Heart right ventricle (tissue), 16 donors: ENCODE data around the gene STAMBPL1. TPM values are rescaled to one million over a fixed set of nuclear protein-coding genes. Genes with fewer than 3 reads are reported as not detected.

Experiments
- ATAC-seq, 8 donors: fragments of 200-7000 bp; cut with Tn5 transposase; one replicate each; pipeline ENCODE4 v1.9.1; 2020; ENCODE audit warnings: mild to moderate bottlenecking in 8 of 8, moderate library complexity in 8 of 8, moderate number of reproducible peaks in 1 of 8
- DNase-seq, 2 donors: peaks; one replicate each; pipeline ENCODE4 v3.0.0-alpha.2; 2020
- H3K27ac ChIP-seq, 10 donors: fragments of 200-600 bp; sonication (generic) in 2 of 10; one replicate each; pipeline versions ENCODE4 v1.5.0 to v1.8.0; 2020 to 2022; ENCODE audit warnings: mild to moderate bottlenecking in 3 of 10
- H3K27me3 ChIP-seq, 7 donors: fragments of 200-600 bp; one replicate each; pipeline ENCODE4 v1.8.0; 2021 to 2022; ENCODE audit warnings: mild to moderate bottlenecking in 2 of 7
- H3K36me3 ChIP-seq, 9 donors: fragments of 200-600 bp; sonication (generic) in 1 of 9; one replicate each; pipeline versions ENCODE4 v1.5.0 to v1.8.0; 2020 to 2022; ENCODE audit warnings: mild to moderate bottlenecking in 2 of 9
- H3K4me1 ChIP-seq, 9 donors: fragments of 200-600 bp; sonication (generic) in 1 of 9; one replicate each; pipeline versions ENCODE4 v1.5.0 to v1.8.0; 2020 to 2022; ENCODE audit warnings: mild to moderate bottlenecking in 4 of 9
- H3K4me3 ChIP-seq, 10 donors: fragments of 200-600 bp; sonication (generic) in 2 of 10; one replicate each; pipeline versions ENCODE4 v1.5.0 to v1.8.0; 2020 to 2022; ENCODE audit warnings: mild to moderate bottlenecking in 7 of 10, moderate library complexity in 2 of 10
- H3K9me3 ChIP-seq, 11 donors: fragments of 200-600 bp in 10 of 11; sonication (generic) in 2 of 11; one replicate each; pipeline versions ENCODE4 v1.5.0 to v1.8.0; 2013 to 2022; ENCODE audit warnings: mild to moderate bottlenecking in 2 of 11, control low read depth in 1 of 11, moderate library complexity in 1 of 11
- CTCF ChIP-seq, 9 donors: fragments of 200-600 bp; sonication (generic) in 2 of 9; IDR thresholded peaks; one replicate each; pipeline versions ENCODE4 v1.5.0 to v1.8.0; 2021 to 2022; ENCODE audit warnings: antibody characterized with exemption in 9 of 9, mild to moderate bottlenecking in 5 of 9, moderate library complexity in 1 of 9
- WGBS, 2 donors: extraction: QIAGEN DNeasy Blood & Tissue Kit; methylation state at CpG; one replicate each; pipeline ENCODE4 v1.1.7; 2013; ENCODE audit warnings: inconsistent platforms in 1 of 2; 5-methylcytosine and 5-hydroxymethylcytosine counted together
- intact Hi-C, 10 donors: fragments of 100-400 bp; cut with DNase I; formaldehyde crosslinking; loops; one replicate each; pipeline versions ENCODE4 v1.11.1 to v1.14.2; 2022
- polyA plus RNA-seq, 2 donors: library from polyadenylated mRNA; stranded (reverse); fragments of 200-250 nt; gene quantifications; one replicate each; pipeline ENCODE4 v1.2.3, GENCODE V29; 2013
- total RNA-seq, 10 donors: library from RNA; stranded (reverse); fragmentation: NEBNext Ultra II Directional in 3 of 10; extraction: Animal tissue kit (Norgen Biotek cat#: 25700) in 3 of 10; gene quantifications; one replicate each; pipeline versions ENCODE4 v1.2.1 to v1.2.4, GENCODE V29; 2021 to 2023
- donor health status: Arrhythmogenic right ventricular cardiomyopathy.
- donor health status: ischemic (EF 13 %, LVEDD 7.1; RV severe dilation, severe dysfunction).
- donor health status: healthy with polysubstance abuse.
- donor health status: DM: no; HTN: yes; CAD: no.
- donor health status: DM: no; HTN: no; CAD: no.
- donor health status: ischemic (EF 25% LVEDD 6.9; RV normal size, moderate dysfunction).
- donor health status: ischemic (EF 25% LVEDD 5.7; RV mildly dilated, moderate dysfunction).
- donor health status: healthy.
- donor health status: DM: yes; HTN: yes; CAD: no.
- donor health status: Ischemic cardiomyopathy.
- donor health status: ischemic (EF 35%, LVEDD 5.7; RV mildly dilated, moderate dysfunction).
- donor health status: nonischemic (EF 11% LVEDD 7.7; RV severe dilation, severe dysfunction).
- donor health status: DM: yes; HTN: yes; CAD: no.
- donor health status: PGD.
- donor health status: ischemic (EF 29% LVEDD 5.4; RV normal size, mild dysfunction).
- donor health status: nonischemic (EF 23%, LVEDD 6.1; RV moderate dilation, normal function).

Gene STAMBPL1
- total and polyA plus RNA-seq, 12 donors: 0.94 to 3.3 (median 2.7) TPM

DNA sequence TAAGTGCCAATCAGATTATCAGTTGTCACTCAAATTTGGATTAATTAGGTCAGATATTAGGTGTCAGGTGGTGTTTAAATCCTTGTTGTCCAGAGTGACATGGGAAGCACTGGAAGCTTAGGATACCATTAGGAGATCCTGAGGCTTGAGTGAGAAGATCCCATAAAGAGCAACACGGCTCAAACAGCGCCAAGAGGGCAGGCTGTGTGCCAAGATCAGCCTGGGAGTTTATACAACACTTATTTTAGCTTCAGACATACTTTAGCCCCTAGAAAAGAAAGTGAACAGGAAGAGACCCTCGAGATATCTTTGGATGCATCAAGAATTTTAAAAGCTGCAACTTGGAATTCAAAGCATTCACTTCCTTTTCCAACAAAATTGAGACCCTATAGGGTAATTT, 86.8 kb downstream of the STAMBPL1 start:
- Histone ChIP-seq H3K9me3 (no peaks in the 10 kb centered on the region), H3K36me3 (no peaks in the 10 kb centered on the region), H3K27ac (peak overlapping the region in 1 of 10 donors; percentile 4), H3K4me1 (peaks cover 0 to 47% (median 16%) of the 10 kb centered on the region in 9 donors), H3K4me3 (no peak overlapping the region), H3K27me3 (no peaks in the 10 kb centered on the region)
- peak in 2 of 8 donors; percentile 56 to 63 for ATAC-seq
- 31 to 38% methylated on average over 3 of the region's 3 CpGs for WGBS, 2 donors
- intact Hi-C loops: no loop called here
- DNase-seq: peak; percentile 40 to 56
- no peak for TF ChIP-seq CTCF (IDR thresholded peaks at IDR 0.05)

DNA sequence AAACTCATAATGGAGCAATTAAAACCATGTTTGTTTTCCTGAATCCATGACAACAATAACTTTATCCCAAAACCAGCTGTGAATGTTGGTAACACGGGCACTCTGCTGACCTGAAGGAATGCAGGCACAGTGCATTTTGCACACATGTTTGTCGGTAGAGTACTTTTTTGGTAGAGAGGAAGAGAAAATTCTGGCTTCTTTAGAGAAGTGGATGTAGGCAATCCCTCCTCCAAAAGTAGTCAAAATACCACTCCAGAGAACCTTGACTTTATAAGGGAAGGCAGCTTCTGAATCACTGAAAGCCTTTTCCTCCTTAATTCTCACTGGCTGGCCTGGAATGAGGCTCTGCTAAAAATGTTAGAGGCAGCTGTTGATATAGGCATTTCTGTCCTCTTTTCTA, 88.3 kb downstream of the STAMBPL1 start:
- H3K27ac ChIP-seq: peak overlapping the region in 2 of 10 donors; percentile 5 to 29
- peak in 1 of 8 donors; percentile 38 for ATAC-seq
- no peaks in the 10 kb centered on the region for H3K27me3 ChIP-seq
- peaks cover 0 to 39% (median 16%) of the 10 kb centered on the region in 9 donors for H3K4me1 ChIP-seq
- H3K4me3 ChIP-seq: no peak overlapping the region
- no peaks in the 10 kb centered on the region for H3K9me3 ChIP-seq
- DNase-seq: no peak
- no peaks in the 10 kb centered on the region for H3K36me3 ChIP-seq
- WGBS, 2 donors: 48 to 54% methylated on average over 2 of the region's 2 CpGs
- intact Hi-C loops: no loop called here
- TF ChIP-seq CTCF (IDR thresholded peaks at IDR 0.05): no peak

GRCh38 chr10:88971221-88972061, 91.4 kb downstream of the STAMBPL1 start:
- H3K27ac ChIP-seq: peak overlapping the region in 5 of 10 donors; percentile 2 to 46 (median 12)
- no peak overlapping the region for H3K4me3 ChIP-seq
- peaks cover 0 to 51% (median 25%) of the 10 kb centered on the region in 9 donors for H3K4me1 ChIP-seq
- intact Hi-C loops: no loop called here
- no peaks in the 10 kb centered on the region for H3K36me3 ChIP-seq
- WGBS, 2 donors: 62 to 77% methylated on average over 5 of the region's 5 CpGs
- H3K9me3 ChIP-seq: no peaks in the 10 kb centered on the region
- ATAC-seq (peak in 3 of 8 donors; percentile 24 to 35 (median 32)), DNase-seq (no peak)
- no peaks in the 10 kb centered on the region for H3K27me3 ChIP-seq
- TF ChIP-seq CTCF (IDR thresholded peaks at IDR 0.05): no peak

Other genes starting within 250 kb of the STAMBPL1 start
- gene LIPF, start 215.8 kb upstream of the STAMBPL1 start, total RNA-seq: not detected
- gene LIPF, start 215.8 kb upstream of the STAMBPL1 start, polyA plus RNA-seq: under 1 TPM; 0.65 to 0.95 TPM
- not detected for gene LIPK, start 174.0 kb upstream of the STAMBPL1 start, total RNA-seq
- gene LIPK, start 174.0 kb upstream of the STAMBPL1 start, polyA plus RNA-seq: not detected
- gene LIPN, start 120.2 kb upstream of the STAMBPL1 start, total RNA-seq: under 1 TPM in 2 of 10 donors, not detected in 8; 0.46 to 0.53 TPM
- gene LIPN, start 120.2 kb upstream of the STAMBPL1 start, polyA plus RNA-seq: under 1 TPM in 1 of 2 donors, not detected in 1; 0.06 TPM
- not detected for gene LIPM, start 77.5 kb upstream of the STAMBPL1 start, total RNA-seq
- not detected for gene LIPM, start 77.5 kb upstream of the STAMBPL1 start, polyA plus RNA-seq
- gene ANKRD22, start 28.4 kb upstream of the STAMBPL1 start, total RNA-seq: 1 to 10 TPM in 1 of 10 donors, under 1 TPM in 2, not detected in 7; 0.14 to 4.9 (median 0.17) TPM
- under 1 TPM in 1 of 2 donors, not detected in 1; 0.12 TPM for gene ANKRD22, start 28.4 kb upstream of the STAMBPL1 start, polyA plus RNA-seq
- 100 to 1,000 TPM in 2 of 10 donors, 10 to 100 TPM in 8; 59.4 to 123 (median 73.7) TPM for gene ACTA2, start 72.5 kb downstream of the STAMBPL1 start, total RNA-seq
- gene ACTA2, start 72.5 kb downstream of the STAMBPL1 start, polyA plus RNA-seq: 100 to 1,000 TPM in 1 of 2 donors, 10 to 100 TPM in 1; 98.0 to 358 TPM
- 10 to 100 TPM in 1 of 10 donors, 1 to 10 TPM in 9; 2.5 to 10.1 (median 3.7) TPM for gene FAS, start 110.6 kb downstream of the STAMBPL1 start, total RNA-seq
- gene FAS, start 110.6 kb downstream of the STAMBPL1 start, polyA plus RNA-seq: 1 to 10 TPM; 3.5 to 4.6 TPM